Esophagus muscularis mucosa (tissue), 4 donors: ENCODE results near the gene YPEL4.

Experiments
- CTCF ChIP-seq, 3 experiments: fragments of 200-600 bp in 2 of 3; fragments of 450-650 bp in 1 of 3; sonication (generic) in 2 of 3; IDR thresholded peaks; one replicate each; pipeline ENCODE4 v1.5.1; 2017 to 2019; ENCODE audit warnings: antibody characterized with exemption in 3 of 3, mild to moderate bottlenecking in 2 of 3, moderate library complexity in 1 of 3
- EP300 ChIP-seq: sonication (generic); formaldehyde crosslinking; IDR thresholded peaks from one replicate; pipeline ENCODE4 v1.6.1; 2017; ENCODE audit warnings: antibody characterized with exemption
- POLR2A ChIP-seq: fragments of 450-650 bp; IDR thresholded peaks from one replicate; pipeline ENCODE4 v1.6.1; 2017; ENCODE audit warnings: antibody characterized with exemption, moderate library complexity, mild to moderate bottlenecking, low read depth
- POLR2AphosphoS5 ChIP-seq, 2 donors: sonication (generic); formaldehyde crosslinking; IDR thresholded peaks; one replicate each; pipeline ENCODE4 v1.6.1; 2017; ENCODE audit warnings: antibody characterized with exemption in 2 of 2

GRCh38 chr11:57596266-57596885 is 53.3 kb downstream of the YPEL4 start:
- TF ChIP-seq CTCF (IDR thresholded peaks at IDR 0.05) (no peak), POLR2AphosphoS5 (IDR thresholded peaks at IDR 0.05) (no peak), POLR2A (no peak), EP300 (no peak)
